ENCODE measurements around the gene NFATC3. TPM values are rescaled to one million over a fixed set of nuclear protein-coding genes. Genes with fewer than 3 reads are reported as not detected.

NFATC3 gene
- total and polyA plus RNA-seq, 2 experiments from 2014 or later, result 13.1 to 35.9 TPM

DNA sequence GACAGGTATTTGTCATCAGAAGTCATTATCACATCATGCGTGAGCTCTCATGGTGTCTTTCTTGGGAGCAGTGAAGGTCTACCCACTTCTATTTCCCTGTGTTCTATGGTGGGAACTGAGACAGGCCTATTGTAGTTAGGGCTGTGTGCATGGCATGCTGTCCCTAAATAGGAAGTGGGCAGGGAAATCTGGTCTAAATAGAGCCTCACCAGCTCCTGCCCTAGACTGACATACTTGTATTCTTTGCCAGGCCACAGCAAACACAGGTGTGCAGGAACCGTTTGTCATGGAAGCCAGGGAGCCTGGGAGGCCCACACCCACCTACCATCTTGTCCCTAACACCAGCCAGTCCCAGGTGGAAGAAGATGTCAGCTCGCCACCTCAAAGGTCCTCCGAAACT, 189.3 kb downstream of the NFATC3 start:
- WGBS (ENCODE audit: low lambda C conversion rate, missing lambda C conversion rate), result 94% methylated on average over 4 of the region's 4 CpGs
- H3K79me2 ChIP-seq, result peaks cover 58% of the 10 kb centered on the region
- H4K20me1 ChIP-seq (ENCODE audit: insufficient read depth, poor library complexity, severe bottlenecking), result no peaks in the 10 kb centered on the region
- no peak overlapping the region for H2AFZ ChIP-seq
- H3K4me2 ChIP-seq, result no peak overlapping the region
- no peaks in the 10 kb centered on the region for H3K9me2 ChIP-seq (replicated peaks; ENCODE audit: insufficient read depth)
- TF ChIP-seq EZH2 (IDR thresholded peaks at IDR 0.05; ENCODE audit: borderline replicate concordance), result no peak
- no peak for TF ChIP-seq EZH2phosphoT487 (IDR thresholded peaks at IDR 0.05; ENCODE audit: low read depth, severe bottlenecking, unreplicated experiment)
- TF ChIP-seq, protein P1, sequence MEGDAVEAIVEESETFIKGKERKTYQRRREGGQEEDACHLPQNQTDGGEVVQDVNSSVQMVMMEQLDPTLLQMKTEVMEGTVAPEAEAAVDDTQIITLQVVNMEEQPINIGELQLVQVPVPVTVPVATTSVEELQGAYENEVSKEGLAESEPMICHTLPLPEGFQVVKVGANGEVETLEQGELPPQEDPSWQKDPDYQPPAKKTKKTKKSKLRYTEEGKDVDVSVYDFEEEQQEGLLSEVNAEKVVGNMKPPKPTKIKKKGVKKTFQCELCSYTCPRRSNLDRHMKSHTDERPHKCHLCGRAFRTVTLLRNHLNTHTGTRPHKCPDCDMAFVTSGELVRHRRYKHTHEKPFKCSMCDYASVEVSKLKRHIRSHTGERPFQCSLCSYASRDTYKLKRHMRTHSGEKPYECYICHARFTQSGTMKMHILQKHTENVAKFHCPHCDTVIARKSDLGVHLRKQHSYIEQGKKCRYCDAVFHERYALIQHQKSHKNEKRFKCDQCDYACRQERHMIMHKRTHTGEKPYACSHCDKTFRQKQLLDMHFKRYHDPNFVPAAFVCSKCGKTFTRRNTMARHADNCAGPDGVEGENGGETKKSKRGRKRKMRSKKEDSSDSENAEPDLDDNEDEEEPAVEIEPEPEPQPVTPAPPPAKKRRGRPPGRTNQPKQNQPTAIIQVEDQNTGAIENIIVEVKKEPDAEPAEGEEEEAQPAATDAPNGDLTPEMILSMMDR (IDR thresholded peaks at IDR 0.05; ENCODE audit: poor library complexity), result no peak
- no peaks in the 10 kb centered on the region for H3K36me3 ChIP-seq (replicated peaks; ENCODE audit: insufficient read depth, low read depth)
- DNase-seq (ENCODE audit: low spot score), result no peak
- H3K27ac ChIP-seq, result no peak overlapping the region
- H3K27me3 ChIP-seq, result no peaks in the 10 kb centered on the region
- no peak overlapping the region for H3K4me3 ChIP-seq
- peaks cover 5% of the 10 kb centered on the region for H3K4me1 ChIP-seq (ENCODE audit: insufficient read depth)
- no peaks in the 10 kb centered on the region for H3K9me3 ChIP-seq (ENCODE audit: low read depth)

DNA sequence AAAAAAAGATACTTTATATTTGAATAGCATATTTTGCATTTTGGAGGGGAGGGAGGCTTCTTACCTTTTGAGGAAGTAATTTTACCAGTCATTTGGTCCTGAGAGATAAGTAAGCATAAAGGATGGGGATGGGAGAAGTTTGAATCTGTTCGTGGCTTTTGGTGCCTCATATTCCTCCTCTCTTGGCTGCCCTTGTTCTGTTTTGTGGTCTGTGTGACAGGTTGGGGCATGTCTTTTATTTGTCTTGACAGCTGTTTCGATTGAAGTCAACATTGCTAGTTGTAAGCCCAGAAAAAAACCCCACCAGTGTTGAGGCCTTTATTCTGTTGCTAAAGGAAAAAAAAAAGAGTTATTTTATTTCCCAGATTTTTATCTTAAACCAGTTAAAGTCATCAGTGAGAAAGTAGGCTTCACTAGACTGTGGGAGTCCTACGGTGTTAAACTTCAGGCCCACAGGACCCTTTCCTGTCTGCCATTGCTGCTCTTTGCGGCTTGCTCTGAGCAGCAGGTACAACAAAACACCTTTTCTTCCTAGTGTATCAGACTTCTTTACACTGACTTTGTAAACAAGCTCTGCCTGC, 190.5 kb downstream of the NFATC3 start:
- H3K27ac ChIP-seq, result peak overlapping the region; percentile 23

DNA sequence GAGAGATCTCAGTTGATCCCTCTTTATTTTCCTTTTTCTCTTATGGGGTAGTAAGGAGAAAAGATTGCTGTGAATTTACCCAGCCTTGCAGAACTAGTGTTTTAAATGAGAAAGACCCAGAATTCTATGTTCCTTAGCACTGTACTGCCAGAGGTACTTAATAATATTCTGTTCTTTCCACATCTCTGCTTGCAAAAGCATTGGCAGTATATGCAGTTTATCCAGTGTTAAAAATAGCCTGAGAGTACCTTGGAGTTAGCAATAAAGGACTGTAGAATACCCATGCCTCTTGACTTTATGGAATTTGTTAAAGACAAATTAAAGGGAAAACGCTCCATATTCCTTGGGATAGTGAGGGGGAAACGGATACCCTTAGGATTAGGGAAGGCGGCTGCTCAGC, 191.1 kb downstream of the NFATC3 start:
- Histone ChIP-seq H3K9me3 (ENCODE audit: low read depth) (no peaks in the 10 kb centered on the region), H3K4me3 (no peak overlapping the region), H4K20me1 (ENCODE audit: insufficient read depth, poor library complexity, severe bottlenecking) (no peaks in the 10 kb centered on the region), H2AFZ (no peak overlapping the region), H3K4me2 (no peak overlapping the region), H3K9me2 (replicated peaks; ENCODE audit: insufficient read depth) (no peaks in the 10 kb centered on the region), H3K79me2 (peaks cover 47% of the 10 kb centered on the region), H3K4me1 (ENCODE audit: insufficient read depth) (peaks cover 5% of the 10 kb centered on the region), H3K36me3 (replicated peaks; ENCODE audit: insufficient read depth, low read depth) (no peaks in the 10 kb centered on the region), H3K27ac (peak overlapping the region; percentile 23), H3K27me3 (no peaks in the 10 kb centered on the region)
- no peak for DNase-seq (ENCODE audit: low spot score)
- WGBS (ENCODE audit: low lambda C conversion rate, missing lambda C conversion rate), result 78% methylated on average over 3 of the region's 3 CpGs
- no peak for TF ChIP-seq EZH2 (IDR thresholded peaks at IDR 0.05; ENCODE audit: borderline replicate concordance)
- no peak for TF ChIP-seq EZH2phosphoT487 (IDR thresholded peaks at IDR 0.05; ENCODE audit: low read depth, severe bottlenecking, unreplicated experiment)
- TF ChIP-seq, protein P1 (IDR thresholded peaks at IDR 0.05; ENCODE audit: poor library complexity), result no peak

More for the DNA sequence above, 190.5 kb downstream of the NFATC3 start:
- Histone ChIP-seq H3K9me3 (ENCODE audit: low read depth) (no peaks in the 10 kb centered on the region), H3K4me3 (no peak overlapping the region), H3K27me3 (no peaks in the 10 kb centered on the region), H3K9me2 (replicated peaks; ENCODE audit: insufficient read depth) (no peaks in the 10 kb centered on the region), H3K79me2 (peaks cover 52% of the 10 kb centered on the region), H3K36me3 (replicated peaks; ENCODE audit: insufficient read depth, low read depth) (no peaks in the 10 kb centered on the region), H2AFZ (no peak overlapping the region), H3K4me2 (no peak overlapping the region), H4K20me1 (ENCODE audit: insufficient read depth, poor library complexity, severe bottlenecking) (no peaks in the 10 kb centered on the region), H3K4me1 (ENCODE audit: insufficient read depth) (peaks cover 5% of the 10 kb centered on the region)
- WGBS (ENCODE audit: low lambda C conversion rate, missing lambda C conversion rate), result 69% methylated on average over 4 of the region's 4 CpGs
- no peak for DNase-seq (ENCODE audit: low spot score)
- TF ChIP-seq EZH2phosphoT487 (IDR thresholded peaks at IDR 0.05; ENCODE audit: low read depth, severe bottlenecking, unreplicated experiment) (no peak), EZH2 (IDR thresholded peaks at IDR 0.05; ENCODE audit: borderline replicate concordance) (no peak)
- TF ChIP-seq, protein P1 (IDR thresholded peaks at IDR 0.05; ENCODE audit: poor library complexity), result no peak

Small RNA genes within 50 kb of the gene (microRNA-seq; reads per million reads assigned to microRNA genes)
- gene MIR6773, result 3.6 reads per million

Small RNA genes within 50 kb of the gene (small RNA-seq; reads per million reads assigned to genes)
- gene RF00019 (not detected), gene RF00554 (not detected)

Other genes with a start within 250 kb of the NFATC3 start
- gene THAP11, start 243.1 kb upstream of the NFATC3 start, total RNA-seq, result 35.4 and 40.0 TPM in 2 replicates
- gene THAP11, start 243.1 kb upstream of the NFATC3 start, polyA plus RNA-seq, result 36.7 and 36.9 TPM in 2 replicates
- 100 and 102 TPM in 2 replicates for gene NUTF2, start 238.4 kb upstream of the NFATC3 start, total RNA-seq
- gene NUTF2, start 238.4 kb upstream of the NFATC3 start, polyA plus RNA-seq, result 197 and 216 TPM in 2 replicates
- 28.5 and 38.1 TPM in 2 replicates for gene CENPT, start 237.7 kb upstream of the NFATC3 start, total RNA-seq
- gene CENPT, start 237.7 kb upstream of the NFATC3 start, polyA plus RNA-seq, result 84.0 and 115 TPM in 2 replicates
- 41.1 and 46.3 TPM in 2 replicates for gene EDC4, start 212.3 kb upstream of the NFATC3 start, total RNA-seq
- gene EDC4, start 212.3 kb upstream of the NFATC3 start, polyA plus RNA-seq, result 59.0 and 76.7 TPM in 2 replicates
- gene NRN1L, start 200.5 kb upstream of the NFATC3 start, total RNA-seq, result 0.73 TPM in 1 of 2 replicates, not detected in the other
- 1.6 TPM in 1 of 2 replicates, not detected in the other for gene NRN1L, start 200.5 kb upstream of the NFATC3 start, polyA plus RNA-seq
- 29.2 and 30.5 TPM in 2 replicates for gene PSKH1, start 192.1 kb upstream of the NFATC3 start, total RNA-seq
- 38.6 and 44.6 TPM in 2 replicates for gene PSKH1, start 192.1 kb upstream of the NFATC3 start, polyA plus RNA-seq
- gene CTRL, start 153.5 kb upstream of the NFATC3 start, total RNA-seq, result 0.63 TPM in 1 of 2 replicates, not detected in the other
- 12.5 and 13.4 TPM in 2 replicates for gene CTRL, start 153.5 kb upstream of the NFATC3 start, polyA plus RNA-seq
- gene PSMB10, start 148.5 kb upstream of the NFATC3 start, total RNA-seq, result 13.7 and 27.8 TPM in 2 replicates
- 48.7 and 52.2 TPM in 2 replicates for gene PSMB10, start 148.5 kb upstream of the NFATC3 start, polyA plus RNA-seq
- gene LCAT, start 141.2 kb upstream of the NFATC3 start, total RNA-seq, result 15.6 and 19.8 TPM in 2 replicates
- 44.6 and 47.3 TPM in 2 replicates for gene LCAT, start 141.2 kb upstream of the NFATC3 start, polyA plus RNA-seq
- gene SLC12A4, start 116.7 kb upstream of the NFATC3 start, total RNA-seq, result 23.7 and 55.2 TPM in 2 replicates
- 63.9 and 65.3 TPM in 2 replicates for gene SLC12A4, start 116.7 kb upstream of the NFATC3 start, polyA plus RNA-seq
- gene DPEP3, start 104.9 kb upstream of the NFATC3 start, total RNA-seq, result not detected in 2 replicates
- gene DPEP3, start 104.9 kb upstream of the NFATC3 start, polyA plus RNA-seq, result not detected in 2 replicates
- not detected in 2 replicates for gene DPEP2, start 85.9 kb upstream of the NFATC3 start, total RNA-seq
- gene DPEP2, start 85.9 kb upstream of the NFATC3 start, polyA plus RNA-seq, result 1.1 TPM in 1 of 2 replicates, not detected in the other
- gene DPEP2NB, start 69.5 kb upstream of the NFATC3 start, total RNA-seq, result not detected in 2 replicates
- gene DPEP2NB, start 69.5 kb upstream of the NFATC3 start, polyA plus RNA-seq, result not detected in 2 replicates
- gene DDX28, start 62.1 kb upstream of the NFATC3 start, total RNA-seq, result 8.6 and 11.1 TPM in 2 replicates
- gene DDX28, start 62.1 kb upstream of the NFATC3 start, polyA plus RNA-seq, result 12.5 and 15.0 TPM in 2 replicates
- gene DUS2, start 62.1 kb upstream of the NFATC3 start, total RNA-seq, result 11.8 and 12.2 TPM in 2 replicates
- gene DUS2, start 62.1 kb upstream of the NFATC3 start, polyA plus RNA-seq, result 15.6 and 18.0 TPM in 2 replicates
- 39.5 and 45.6 TPM in 2 replicates for gene ESRP2, start 150.8 kb downstream of the NFATC3 start, total RNA-seq
- gene ESRP2, start 150.8 kb downstream of the NFATC3 start, polyA plus RNA-seq, result 45.6 and 52.4 TPM in 2 replicates
- 24.2 and 34.8 TPM in 2 replicates for gene PLA2G15, start 160.0 kb downstream of the NFATC3 start, total RNA-seq
- 31.7 and 34.2 TPM in 2 replicates for gene PLA2G15, start 160.0 kb downstream of the NFATC3 start, polyA plus RNA-seq
- gene SLC7A6, start 179.2 kb downstream of the NFATC3 start, total RNA-seq, result 23.4 and 29.7 TPM in 2 replicates
- gene SLC7A6, start 179.2 kb downstream of the NFATC3 start, polyA plus RNA-seq, result 20.5 and 23.1 TPM in 2 replicates
- gene SLC7A6OS, start 225.6 kb downstream of the NFATC3 start, total RNA-seq, result 8.8 and 13.0 TPM in 2 replicates
- gene SLC7A6OS, start 225.6 kb downstream of the NFATC3 start, polyA plus RNA-seq, result 13.7 and 18.9 TPM in 2 replicates
- gene PRMT7, start 225.6 kb downstream of the NFATC3 start, total RNA-seq, result 41.1 and 41.9 TPM in 2 replicates
- 31.0 and 43.6 TPM in 2 replicates for gene PRMT7, start 225.6 kb downstream of the NFATC3 start, polyA plus RNA-seq